T-helper 2 cell treated with Interferon-gamma antibody and Interleukin-4, amounts not matched to agents 5 μg/mL and 100 μg/mL, for 36 hours (primary cell): ENCODE data around the gene G6PC1.
"Not testable (repeated sequence)": the region's sequence is repeated elsewhere in the genome, so short reads cannot be mapped to it uniquely, and the experiment has no call there.

ENCODE experiments used
- DNase-seq: peaks from one replicate; pipeline ENCODE4 v3.0.0; 2021; ENCODE audit warnings: low spot score
- H3K27ac Mint-ChIP-seq: one replicate; pipeline ENCODE4 v1.8.0; 2021; ENCODE audit warnings: mild to moderate bottlenecking, mixed read lengths
- H3K27me3 Mint-ChIP-seq: one replicate; pipeline ENCODE4 v1.8.0; 2021; ENCODE audit warnings: low read depth, mixed read lengths
- H3K36me3 Mint-ChIP-seq: one replicate; pipeline ENCODE4 v1.8.0; 2021; ENCODE audit warnings: low read depth, mixed read lengths
- H3K4me1 Mint-ChIP-seq: one replicate; pipeline ENCODE4 v1.8.0; 2021; ENCODE audit warnings: low read depth, mixed read lengths
- H3K4me3 Mint-ChIP-seq: one replicate; pipeline ENCODE4 v1.8.0; 2022; ENCODE audit warnings: mild to moderate bottlenecking, moderate library complexity, mixed read lengths
- H3K9me3 Mint-ChIP-seq: one replicate; pipeline ENCODE4 v1.8.0; 2021; ENCODE audit warnings: mixed read lengths

The G6PC1 gene

GRCh38 chr17:42900460-42901331, at the start of gene G6PC1:
G6PC1 (plus strand) TSS chr17:42900799; CDS start chr17:42900877, 78 bp downstream.
- no peak for DNase-seq
- H3K9me3 Mint-ChIP-seq: no peaks in the 10 kb centered on the region
- no peak within 1 kb of the TSS for H3K4me3 Mint-ChIP-seq
- H3K27ac Mint-ChIP-seq: no peak within 1 kb of the TSS
- no peaks in the 10 kb centered on the region for H3K36me3 Mint-ChIP-seq
- peaks cover 8% of the 10 kb centered on the region for H3K27me3 Mint-ChIP-seq
- H3K4me1 Mint-ChIP-seq: no peaks in the 10 kb centered on the region

DNA sequence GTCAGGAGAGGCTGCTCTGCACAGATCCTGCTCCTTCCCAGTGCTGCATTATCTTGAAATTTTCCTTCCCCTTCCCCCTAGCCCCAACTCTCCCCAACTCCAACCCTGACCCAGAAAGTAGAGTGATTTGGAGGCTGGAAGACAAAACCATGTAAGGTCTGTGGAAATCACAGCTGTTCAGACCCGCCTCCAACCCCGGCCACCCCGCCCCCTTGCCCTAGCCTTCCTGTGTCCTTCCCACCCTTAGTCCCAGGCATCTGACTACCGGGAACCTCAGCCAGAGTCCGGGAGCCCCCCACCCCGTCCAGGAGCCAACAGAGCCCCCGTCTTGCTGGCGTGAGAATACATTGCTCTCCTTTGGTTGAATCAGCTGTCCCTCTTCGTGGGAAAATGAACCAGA, 49.6 kb upstream of the G6PC1 start, which contains the start of gene AOC3:
Gene AOC3 (plus strand): TSS at position 246 of the 400 bp plus-strand sequence. CDS start 145 bp downstream, at position 391.
- Mint-ChIP-seq H3K4me1 (peaks cover 4% of the 10 kb centered on the region), H3K9me3 (no peaks in the 10 kb centered on the region), H3K27ac (no peak within 1 kb of the TSS), H3K27me3 (no peaks in the 10 kb centered on the region), H3K36me3 (no peaks in the 10 kb centered on the region), H3K4me3 (no peak within 1 kb of the TSS)
- DNase-seq: no peak

DNA sequence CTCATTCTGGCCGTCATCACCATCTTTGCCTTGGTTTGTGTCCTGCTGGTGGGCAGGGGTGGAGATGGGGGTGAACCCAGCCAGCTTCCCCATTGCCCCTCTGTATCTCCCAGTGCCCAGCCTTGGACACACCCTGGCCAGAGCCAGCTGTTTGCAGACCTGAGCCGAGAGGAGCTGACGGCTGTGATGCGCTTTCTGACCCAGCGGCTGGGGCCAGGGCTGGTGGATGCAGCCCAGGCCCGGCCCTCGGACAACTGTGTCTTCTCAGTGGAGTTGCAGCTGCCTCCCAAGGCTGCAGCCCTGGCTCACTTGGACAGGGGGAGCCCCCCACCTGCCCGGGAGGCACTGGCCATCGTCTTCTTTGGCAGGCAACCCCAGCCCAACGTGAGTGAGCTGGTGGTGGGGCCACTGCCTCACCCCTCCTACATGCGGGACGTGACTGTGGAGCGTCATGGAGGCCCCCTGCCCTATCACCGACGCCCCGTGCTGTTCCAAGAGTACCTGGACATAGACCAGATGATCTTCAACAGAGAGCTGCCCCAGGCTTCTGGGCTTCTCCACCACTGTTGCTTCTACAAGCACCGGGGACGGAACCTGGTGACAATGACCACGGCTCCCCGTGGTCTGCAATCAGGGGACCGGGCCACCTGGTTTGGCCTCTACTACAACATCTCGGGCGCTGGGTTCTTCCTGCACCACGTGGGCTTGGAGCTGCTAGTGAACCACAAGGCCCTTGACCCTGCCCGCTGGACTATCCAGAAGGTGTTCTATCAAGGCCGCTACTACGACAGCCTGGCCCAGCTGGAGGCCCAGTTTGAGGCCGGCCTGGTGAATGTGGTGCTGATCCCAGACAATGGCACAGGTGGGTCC, 49.0 kb upstream of the G6PC1 start:
- H3K27ac Mint-ChIP-seq, H3K9me3 Mint-ChIP-seq, H3K4me1 Mint-ChIP-seq, H3K4me3 Mint-ChIP-seq, H3K27me3 Mint-ChIP-seq, H3K36me3 Mint-ChIP-seq, DNase-seq: not testable (repeated sequence)

GRCh38 chr17:42852351-42852750, 48.2 kb upstream of the G6PC1 start:
- no peak for DNase-seq
- Mint-ChIP-seq H3K27me3 (no peaks in the 10 kb centered on the region), H3K4me3 (no peak overlapping the region), H3K4me1 (peaks cover 4% of the 10 kb centered on the region), H3K9me3 (no peaks in the 10 kb centered on the region), H3K36me3 (no peaks in the 10 kb centered on the region), H3K27ac (no peak overlapping the region)

DNA sequence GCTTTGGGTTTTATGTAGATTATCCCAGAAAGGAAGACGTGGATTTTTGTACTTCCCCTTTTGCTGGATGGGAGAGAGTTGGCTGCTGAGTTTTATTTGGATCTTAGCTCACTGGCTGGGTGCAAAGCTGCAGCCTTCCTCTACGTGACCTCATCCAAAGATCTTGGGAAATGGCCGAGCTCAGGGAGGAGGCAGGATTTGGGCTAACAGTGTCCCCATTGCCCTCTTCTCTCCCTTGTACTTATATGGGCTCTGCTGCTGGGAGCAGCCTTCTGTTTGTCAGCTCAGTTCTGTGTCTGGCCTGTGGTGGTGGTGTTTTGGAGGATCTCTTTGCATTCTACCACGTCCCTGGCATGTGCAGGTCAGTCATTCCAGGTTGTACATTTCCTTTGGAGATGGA, 47.6 kb upstream of the G6PC1 start:
- Mint-ChIP-seq H3K36me3 (no peaks in the 10 kb centered on the region), H3K9me3 (no peaks in the 10 kb centered on the region), H3K4me1 (peaks cover 4% of the 10 kb centered on the region), H3K4me3 (no peak overlapping the region), H3K27ac (no peak overlapping the region), H3K27me3 (no peaks in the 10 kb centered on the region)
- DNase-seq: no peak

- H3K27ac Mint-ChIP-seq: no peak overlapping the region
Observed at GRCh38 chr17:42853597-42853967, 47.0 kb upstream of the G6PC1 start.

GRCh38 chr17:42853968-42854790, 46.4 kb upstream of the G6PC1 start:
- no peak for DNase-seq
- peaks cover 4% of the 10 kb centered on the region for H3K4me1 Mint-ChIP-seq
- no peaks in the 10 kb centered on the region for H3K36me3 Mint-ChIP-seq
- H3K9me3 Mint-ChIP-seq: no peaks in the 10 kb centered on the region
- no peak overlapping the region for H3K27ac Mint-ChIP-seq
- no peak overlapping the region for H3K4me3 Mint-ChIP-seq
- H3K27me3 Mint-ChIP-seq: no peaks in the 10 kb centered on the region

More at GRCh38 chr17:42853597-42853967, 47.0 kb upstream of the G6PC1 start:
- Mint-ChIP-seq H3K9me3 (no peaks in the 10 kb centered on the region), H3K4me3 (no peak overlapping the region), H3K27me3 (no peaks in the 10 kb centered on the region), H3K36me3 (no peaks in the 10 kb centered on the region), H3K4me1 (peaks cover 4% of the 10 kb centered on the region)
- no peak for DNase-seq

DNA sequence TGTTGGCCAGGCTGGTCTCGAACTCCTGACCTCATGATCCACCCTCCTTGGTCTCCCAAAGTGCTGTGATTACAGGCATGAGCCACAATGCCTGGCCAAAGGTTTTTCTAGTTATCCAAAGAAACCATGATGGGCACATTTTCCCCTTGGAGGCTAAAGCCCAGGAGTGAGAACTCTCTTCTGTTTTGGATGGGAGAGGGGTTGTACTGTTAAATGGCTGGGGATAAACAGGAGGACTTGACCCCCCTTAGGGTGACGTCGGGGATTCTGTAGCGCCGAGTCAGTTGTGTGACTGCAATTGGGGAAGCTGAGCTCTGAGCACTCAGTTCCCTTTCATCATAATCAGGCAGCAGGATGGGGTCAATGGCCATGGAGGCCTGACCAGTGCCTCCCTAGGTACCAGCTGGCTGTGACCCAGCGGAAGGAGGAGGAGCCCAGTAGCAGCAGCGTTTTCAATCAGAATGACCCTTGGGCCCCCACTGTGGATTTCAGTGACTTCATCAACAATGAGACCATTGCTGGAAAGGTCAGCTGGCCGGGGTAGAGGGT, 45.5 kb upstream of the G6PC1 start:
- Mint-ChIP-seq H3K27me3 (no peaks in the 10 kb centered on the region), H3K27ac (no peak overlapping the region), H3K4me3 (no peak overlapping the region), H3K9me3 (no peaks in the 10 kb centered on the region), H3K36me3 (no peaks in the 10 kb centered on the region), H3K4me1 (peaks cover 2% of the 10 kb centered on the region)
- DNase-seq: no peak

GRCh38 chr17:42856093-42856492, 44.5 kb upstream of the G6PC1 start:
- H3K27me3 Mint-ChIP-seq, H3K4me3 Mint-ChIP-seq, H3K36me3 Mint-ChIP-seq, DNase-seq, H3K4me1 Mint-ChIP-seq, H3K9me3 Mint-ChIP-seq, H3K27ac Mint-ChIP-seq: not testable (repeated sequence)

- H3K4me3 Mint-ChIP-seq, H3K4me1 Mint-ChIP-seq, H3K27ac Mint-ChIP-seq, H3K36me3 Mint-ChIP-seq, DNase-seq, H3K27me3 Mint-ChIP-seq, H3K9me3 Mint-ChIP-seq: not testable (repeated sequence)
Observed at GRCh38 chr17:42856516-42856915, 44.1 kb upstream of the G6PC1 start.

DNA sequence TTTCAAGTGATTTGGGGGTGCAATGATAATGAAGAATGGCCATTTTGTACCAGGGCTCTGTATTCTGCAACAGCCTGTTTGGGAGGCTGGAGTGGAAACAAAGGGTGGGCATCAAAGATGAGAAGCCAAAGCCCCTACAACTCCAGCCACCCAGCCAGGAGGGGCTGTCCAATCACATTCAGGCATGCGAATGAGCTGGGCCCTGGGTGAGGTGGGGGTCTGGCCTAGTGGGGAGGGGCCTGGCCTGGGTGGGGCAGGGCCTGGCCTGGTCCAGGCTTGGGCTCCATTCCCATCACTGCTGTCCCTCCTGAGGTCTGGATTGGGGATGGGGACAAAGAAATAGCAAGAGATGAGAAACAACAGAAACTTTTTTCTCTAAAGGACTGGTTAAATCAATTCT, 43.2 kb upstream of the G6PC1 start:
- no peaks in the 10 kb centered on the region for H3K4me1 Mint-ChIP-seq
- no peaks in the 10 kb centered on the region for H3K36me3 Mint-ChIP-seq
- no peak overlapping the region for H3K27ac Mint-ChIP-seq
- DNase-seq: no peak
- no peaks in the 10 kb centered on the region for H3K27me3 Mint-ChIP-seq
- H3K9me3 Mint-ChIP-seq: no peaks in the 10 kb centered on the region
- no peak overlapping the region for H3K4me3 Mint-ChIP-seq

- Mint-ChIP-seq H3K4me3 (no peak overlapping the region), H3K27ac (no peak overlapping the region), H3K27me3 (peaks cover 5% of the 10 kb centered on the region), H3K9me3 (no peaks in the 10 kb centered on the region), H3K4me1 (no peaks in the 10 kb centered on the region), H3K36me3 (no peaks in the 10 kb centered on the region)
- DNase-seq: no peak
Observed at GRCh38 chr17:42865638-42866094, 34.9 kb upstream of the G6PC1 start.

- DNase-seq: no peak
- Mint-ChIP-seq H3K27ac (no peak overlapping the region), H3K27me3 (peaks cover 5% of the 10 kb centered on the region), H3K4me1 (no peaks in the 10 kb centered on the region), H3K9me3 (no peaks in the 10 kb centered on the region), H3K4me3 (no peak overlapping the region), H3K36me3 (no peaks in the 10 kb centered on the region)
Observed at GRCh38 chr17:42866216-42866615, 34.4 kb upstream of the G6PC1 start.
